ENCODE results near the gene ARL6IP5. TPM values are rescaled to one million over a fixed set of nuclear protein-coding genes. Genes with fewer than 3 reads are reported as not detected.

The ARL6IP5 gene
- total and polyA plus RNA-seq, 2 donors (not counting 3 experiments of a cell fraction or from before 2014, with no cell fraction given): 96.9 to 116 TPM

DNA sequence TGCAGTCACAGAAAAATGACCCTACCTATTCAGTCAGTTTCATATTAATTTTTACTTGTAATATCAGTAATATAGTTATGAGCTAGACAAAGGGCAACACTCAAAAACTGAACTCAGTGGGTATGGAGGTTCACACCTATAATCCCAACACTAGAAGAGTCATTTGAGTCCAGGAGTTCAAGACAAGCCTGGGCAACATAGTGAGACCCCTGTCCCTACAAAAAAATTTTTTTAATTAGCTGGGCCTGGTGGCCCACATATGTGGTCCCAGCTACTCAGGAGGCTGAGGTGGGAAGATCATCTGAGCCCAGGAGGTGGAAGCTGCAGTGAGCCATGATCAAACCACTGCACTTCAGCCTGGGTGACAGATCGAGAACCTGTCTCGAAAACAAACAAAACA lies 35.7 kb upstream of the ARL6IP5 start:
- H2AFZ ChIP-seq (ENCODE audit: low read depth, low read length): no peak overlapping the region
- no peaks in the 10 kb centered on the region for H3K27me3 ChIP-seq (ENCODE audit: control insufficient read depth in 2 of 2, insufficient read depth in 2 of 2, low read length in 2 of 2)
- TF ChIP-seq MYC (IDR thresholded peaks at IDR 0.05; ENCODE audit: low read depth, low read length) (no peak), CTCF (IDR thresholded peaks at IDR 0.05; ENCODE audit: extremely low read depth in 1 of 2, insufficient read depth in 1 of 2, low read depth in 1 of 2, low read length in 2 of 2) (no peak), POLR2A (IDR thresholded peaks at IDR 0.05; ENCODE audit: low read depth, low read length) (no peak), FOS (IDR thresholded peaks at IDR 0.05; ENCODE audit: borderline replicate concordance, insufficient read depth, low read length) (no peak), EZH2 (IDR thresholded peaks at IDR 0.05; ENCODE audit: borderline replicate concordance, low read depth, low read length, severe bottlenecking) (no peak)
- TF ChIP-seq, protein P1, sequence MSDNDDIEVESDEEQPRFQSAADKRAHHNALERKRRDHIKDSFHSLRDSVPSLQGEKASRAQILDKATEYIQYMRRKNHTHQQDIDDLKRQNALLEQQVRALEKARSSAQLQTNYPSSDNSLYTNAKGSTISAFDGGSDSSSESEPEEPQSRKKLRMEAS (IDR thresholded peaks at IDR 0.05; ENCODE audit: insufficient read depth, insufficient read length): no peak
- H3K9ac ChIP-seq (replicated peaks; ENCODE audit: extremely low read depth, insufficient read depth, low read length): no peak overlapping the region
- ChIA-PET POLR2A (no interaction called here), CTCF (interaction anchor here (1.5 kb wide), 1 partner anchor 258 kb away, joined by 3 read pairs; no protein-coding TSS in a partner anchor)
- no peaks in the 10 kb centered on the region for H3K9me1 ChIP-seq (replicated peaks; ENCODE audit: control insufficient read depth, extremely low read depth, insufficient read depth, low read length)
- no TSS peak for BruUV-seq (replicated peaks)
- peaks cover 14% of the 10 kb centered on the region for H3K4me1 ChIP-seq (ENCODE audit: control insufficient read depth, extremely low read depth, insufficient read depth, low read length)
- FAIRE-seq (no peak), DNase-seq (ENCODE audit: low read depth, low spot score) (no peak)
- no peaks in the 10 kb centered on the region for H4K20me1 ChIP-seq (replicated peaks; ENCODE audit: control insufficient read depth, extremely low read depth, insufficient read depth, low read length)
- H3K4me3 ChIP-seq (replicated peaks in 1 of 3; ENCODE audit: insufficient read depth in 1 of 3, low read depth in 1 of 3, low read length in 3 of 3): no peak overlapping the region
- peaks cover 46% of the 10 kb centered on the region for H3K79me2 ChIP-seq (ENCODE audit: control insufficient read depth, insufficient read depth, low read length)
- no peak overlapping the region for H3K27ac ChIP-seq (ENCODE audit: insufficient read depth, low read depth, low read length)
- H3K36me3 ChIP-seq (ENCODE audit: control insufficient read depth in 2 of 2, extremely low read depth in 1 of 2, insufficient read depth in 2 of 2, low read length in 2 of 2): peaks cover 7 to 12% of the 10 kb centered on the region in 2 experiments
- no peak overlapping the region for H3K4me2 ChIP-seq (ENCODE audit: insufficient read depth, low read length)
- no peaks in the 10 kb centered on the region for H3K9me3 ChIP-seq (replicated peaks; ENCODE audit: control insufficient read depth, insufficient read depth, low read length)
- intact Hi-C loops (cut with micrococcal nuclease): no loop called here
- dilution Hi-C loops (cut with MboI; ENCODE audit: extremely low pct_ligation_motif_present, low sequenced_read_pairs): no loop called here
